OCI-M2 (cell line): ENCODE results near the gene TMEM63C.
A peak's percentile ranks its signal among the peaks of the same experiment; 100 is the strongest.

ENCODE experiments used
- DNase-seq: peaks from one replicate; lab custom pipeline; 2025; ENCODE audit not compliant: unreplicated experiment; lab: John Stamatoyannopoulos, UW

TMEM63C gene

GRCh38 chr14:77181603-77182437, at the start of gene TMEM63C:
Gene TMEM63C, plus strand, starts transcription at chr14:77181798. Its CDS starts 37,016 bp downstream, at chr14:77218814.
- DNase-seq, result no peak

GRCh38 chr14:77131871-77132486, 49.6 kb upstream of the TMEM63C start:
- DNase-seq, result no peak

- DNase-seq, result no peak
Observed at GRCh38 chr14:77133720-77134338, 47.8 kb upstream of the TMEM63C start.

GRCh38 chr14:77139022-77139421, 42.6 kb upstream of the TMEM63C start:
- no peak for DNase-seq

- DNase-seq, result no peak
Observed at GRCh38 chr14:77139540-77140358, 41.8 kb upstream of the TMEM63C start.

GRCh38 chr14:77140359-77141213, 41.0 kb upstream of the TMEM63C start:
- no peak for DNase-seq

GRCh38 chr14:77141214-77142004, 40.2 kb upstream of the TMEM63C start, which contains the start of gene ZDHHC22:
Gene ZDHHC22, minus strand, starts transcription at chr14:77141791. Its CDS starts 2,053 bp downstream, at chr14:77139738.
- DNase-seq, result no peak

- no peak for DNase-seq
Observed at GRCh38 chr14:77142005-77142800, 39.4 kb upstream of the TMEM63C start.

GRCh38 chr14:77143071-77143470, 38.5 kb upstream of the TMEM63C start:
- no peak for DNase-seq

- no peak for DNase-seq
Observed at GRCh38 chr14:77144412-77145115, 37.0 kb upstream of the TMEM63C start.

- DNase-seq, result no peak
Observed at GRCh38 chr14:77145975-77146740, 35.4 kb upstream of the TMEM63C start.

GRCh38 chr14:77148510-77149231, 32.9 kb upstream of the TMEM63C start:
- no peak for DNase-seq

GRCh38 chr14:77151245-77151644, 30.4 kb upstream of the TMEM63C start:
- peak; percentile 53 for DNase-seq

- no peak for DNase-seq
Observed at GRCh38 chr14:77151918-77152588, 29.5 kb upstream of the TMEM63C start.

- no peak for DNase-seq
Observed at GRCh38 chr14:77153802-77154201, 27.8 kb upstream of the TMEM63C start.

- no peak for DNase-seq
Observed at GRCh38 chr14:77154421-77154820, 27.2 kb upstream of the TMEM63C start.
